SHP77 treated with DMSO at 0.1 percent for 48 hours (cell line): Measurements from ENCODE around the gene DENND1A.
"Not testable (repeated sequence)": the region's sequence is repeated elsewhere in the genome, so short reads cannot be mapped to it uniquely, and the experiment has no call there.

Experiments used
- DNase-seq: peaks from one replicate; lab custom pipeline; 2025; lab: John Stamatoyannopoulos, UW

The DENND1A gene

GRCh38 chr9:123654218-123654993, 275.5 kb downstream of the DENND1A start:
- no peak for DNase-seq

GRCh38 chr9:123652416-123652815, 277.5 kb downstream of the DENND1A start:
- DNase-seq = no peak

GRCh38 chr9:123651871-123652270, 278.1 kb downstream of the DENND1A start:
- no peak for DNase-seq

GRCh38 chr9:123651273-123651672, 278.7 kb downstream of the DENND1A start:
- DNase-seq = no peak

- DNase-seq = no peak
Observed at GRCh38 chr9:123649909-123650308, 280.0 kb downstream of the DENND1A start.

- no peak for DNase-seq
Observed at GRCh38 chr9:123647145-123647544, 282.8 kb downstream of the DENND1A start.

- no peak for DNase-seq
Observed at GRCh38 chr9:123645762-123646161, 284.2 kb downstream of the DENND1A start.

- no peak for DNase-seq
Observed at GRCh38 chr9:123645126-123645525, 284.8 kb downstream of the DENND1A start.

- peak; percentile 48 for DNase-seq
Observed at GRCh38 chr9:123643518-123643917, 286.4 kb downstream of the DENND1A start.

GRCh38 chr9:123642291-123643278, 287.3 kb downstream of the DENND1A start:
- DNase-seq = peak; percentile 95

- no peak for DNase-seq
Observed at GRCh38 chr9:123640792-123641222, 289.1 kb downstream of the DENND1A start.

GRCh38 chr9:123639743-123640142, 290.2 kb downstream of the DENND1A start:
- DNase-seq = no peak

- no peak for DNase-seq
Observed at GRCh38 chr9:123637945-123638634, 291.8 kb downstream of the DENND1A start.

GRCh38 chr9:123637606-123637944, 292.4 kb downstream of the DENND1A start:
- DNase-seq = no peak

- DNase-seq = not testable (repeated sequence)
Observed at GRCh38 chr9:123636805-123637204, 293.1 kb downstream of the DENND1A start.

- no peak for DNase-seq
Observed at GRCh38 chr9:123631862-123632261, 298.1 kb downstream of the DENND1A start.

- DNase-seq = no peak
Observed at GRCh38 chr9:123630233-123630632, 299.7 kb downstream of the DENND1A start.

- no peak for DNase-seq
Observed at GRCh38 chr9:123629531-123629930, 300.4 kb downstream of the DENND1A start.

GRCh38 chr9:123622711-123623241, 307.1 kb downstream of the DENND1A start:
- DNase-seq = no peak

GRCh38 chr9:123620239-123620638, 309.7 kb downstream of the DENND1A start:
- no peak for DNase-seq

GRCh38 chr9:123617952-123618678, 311.8 kb downstream of the DENND1A start:
- DNase-seq = no peak
